ENCODE results near the gene PID1. TPM values are rescaled to one million over a fixed set of nuclear protein-coding genes. Genes with fewer than 3 reads are reported as not detected.

Gene PID1
- polyA plus RNA-seq, 4 donors = 4.8 to 8.9 (median 7.3) TPM

DNA sequence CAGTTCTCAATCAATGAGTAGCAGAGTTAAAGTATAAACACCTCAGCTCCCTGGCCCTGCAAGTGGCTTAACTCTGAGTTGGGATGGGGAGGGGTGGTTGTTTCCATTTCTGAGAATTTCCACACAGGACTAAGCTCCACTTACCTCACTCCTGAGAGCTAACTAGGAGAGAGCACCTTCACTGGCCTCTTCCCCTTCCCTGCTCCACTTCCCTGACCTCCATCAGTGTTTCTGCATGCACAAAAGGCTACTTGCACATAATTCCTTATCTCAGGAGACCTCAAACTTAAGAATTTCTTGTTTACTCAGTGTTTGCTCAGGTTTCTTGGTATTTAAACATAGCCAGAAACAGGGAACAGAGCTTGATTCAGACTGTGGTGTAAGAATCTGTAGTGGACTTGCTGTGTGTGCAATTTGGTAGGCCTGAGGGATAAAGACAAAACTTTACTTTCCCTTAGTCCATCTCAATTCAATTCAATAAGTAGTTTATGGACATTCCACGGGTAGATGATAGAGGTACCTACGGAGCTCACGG, 97.2 kb downstream of the PID1 start:
- DNase-seq (ENCODE audit: low read depth in 4 of 4, low spot score in 2 of 4) = no peak

DNA sequence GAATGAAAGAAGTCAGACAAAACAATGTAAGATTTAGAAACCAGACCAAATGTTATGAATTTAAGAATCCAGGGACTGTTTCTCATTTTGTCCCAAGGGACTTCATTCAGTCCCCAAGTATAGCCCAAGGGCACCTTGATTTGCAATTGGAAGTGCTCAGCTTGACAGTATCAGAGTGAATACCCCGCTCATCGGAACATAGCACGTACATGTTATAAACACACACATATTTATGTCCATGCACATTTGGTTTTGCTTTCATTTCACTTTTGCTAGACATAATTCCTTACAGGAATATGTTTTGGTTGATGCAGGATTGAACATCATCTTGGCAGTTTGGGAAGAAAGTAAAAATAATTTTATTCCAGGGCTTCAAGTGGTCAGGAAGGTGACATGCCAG, 100.2 kb downstream of the PID1 start:
- DNase-seq (ENCODE audit: low read depth in 4 of 4, low spot score in 2 of 4) = no peak

DNA sequence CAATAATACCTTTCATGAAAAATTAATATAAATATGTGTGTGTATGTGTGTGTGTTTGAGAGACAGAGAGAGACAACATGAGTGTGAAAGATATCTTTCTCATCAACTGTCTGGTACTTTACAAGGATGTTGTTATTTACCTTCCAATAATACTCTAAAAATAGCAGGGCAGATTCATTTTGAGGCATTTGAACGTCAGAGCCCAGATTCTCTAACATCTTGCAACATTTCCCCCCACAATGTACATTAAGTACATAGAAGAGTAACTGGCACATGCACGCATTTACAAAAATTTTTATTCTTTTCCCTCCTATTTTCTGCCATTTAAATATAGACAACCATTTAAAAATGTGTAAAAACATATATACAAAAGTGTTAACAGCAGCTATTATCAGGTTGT, 100.9 kb downstream of the PID1 start:
- no peak for DNase-seq (ENCODE audit: low read depth in 4 of 4, low spot score in 2 of 4)

DNA sequence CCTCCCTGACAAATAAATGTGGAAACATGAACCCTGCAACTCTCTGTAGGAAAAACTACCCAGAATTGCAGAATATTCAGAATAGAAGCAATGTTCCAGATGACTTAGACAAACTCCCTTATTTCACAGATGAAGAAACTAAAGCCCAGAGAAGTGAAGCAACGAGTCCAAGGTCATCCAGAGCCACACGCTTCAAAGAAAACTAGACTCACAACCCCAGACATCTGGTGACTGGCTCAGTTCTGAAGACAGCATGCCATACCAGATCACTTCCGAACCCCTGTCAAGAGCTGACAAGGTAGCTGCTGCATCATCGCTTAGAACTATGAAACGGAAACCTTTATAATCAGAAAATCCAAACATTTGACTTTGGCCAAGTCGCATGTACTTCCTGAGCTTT, 101.3 kb downstream of the PID1 start:
- DNase-seq (ENCODE audit: low read depth in 4 of 4, low spot score in 2 of 4) = no peak

DNA sequence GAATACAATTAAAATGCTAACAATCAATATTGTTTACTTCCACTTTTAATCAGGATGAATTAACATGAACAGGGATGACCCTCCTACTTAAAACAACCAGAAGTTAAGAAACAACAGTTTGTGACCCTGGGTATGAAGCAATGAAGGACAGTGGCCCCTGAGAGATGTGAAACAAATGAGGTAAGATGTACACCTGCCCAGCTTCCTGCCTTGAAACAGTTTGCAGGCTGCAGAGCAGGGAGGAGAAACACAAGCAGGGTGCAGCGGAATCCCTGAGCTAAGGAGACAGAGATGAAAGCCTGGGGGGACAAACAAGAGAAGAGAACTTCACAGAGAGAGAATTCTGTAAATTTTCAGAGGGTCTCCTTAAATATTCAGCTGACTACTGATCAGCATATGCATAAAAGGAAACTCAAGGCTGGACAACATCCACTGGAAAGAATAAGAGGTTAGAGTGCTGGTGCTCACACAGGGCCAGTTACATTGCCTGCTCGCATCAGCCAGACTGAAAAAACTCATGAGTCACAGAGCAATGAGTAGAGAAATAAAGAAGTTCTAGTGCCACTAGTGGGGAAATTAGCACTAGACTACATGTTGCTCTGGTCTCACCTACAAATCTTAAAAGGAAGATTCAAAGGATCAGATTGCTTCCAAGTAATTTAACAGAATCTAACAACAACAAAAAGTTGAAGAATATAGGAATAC, 106.4 kb downstream of the PID1 start:
- no peak for DNase-seq (ENCODE audit: low read depth in 4 of 4, low spot score in 2 of 4)

DNA sequence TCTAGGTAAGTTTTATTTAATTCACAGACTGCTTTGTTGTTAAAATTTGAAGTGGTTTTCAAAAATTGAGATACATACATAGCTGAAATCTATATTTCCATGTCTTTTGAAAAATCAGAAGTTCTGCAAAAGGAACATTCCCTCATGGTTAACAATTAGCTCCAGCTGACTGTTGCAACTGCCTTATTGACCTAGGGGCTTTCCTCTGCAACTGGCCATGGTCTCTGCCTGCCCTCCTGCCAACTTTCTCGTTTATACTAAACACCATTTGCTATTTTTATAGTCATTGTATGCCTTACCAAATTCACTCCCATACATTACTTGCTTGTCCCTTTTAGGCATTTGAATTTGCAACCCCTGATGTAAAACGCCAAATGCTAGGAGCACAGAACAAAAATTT, 107.2 kb downstream of the PID1 start:
- no peak for DNase-seq (ENCODE audit: low read depth in 4 of 4, low spot score in 2 of 4)

DNA sequence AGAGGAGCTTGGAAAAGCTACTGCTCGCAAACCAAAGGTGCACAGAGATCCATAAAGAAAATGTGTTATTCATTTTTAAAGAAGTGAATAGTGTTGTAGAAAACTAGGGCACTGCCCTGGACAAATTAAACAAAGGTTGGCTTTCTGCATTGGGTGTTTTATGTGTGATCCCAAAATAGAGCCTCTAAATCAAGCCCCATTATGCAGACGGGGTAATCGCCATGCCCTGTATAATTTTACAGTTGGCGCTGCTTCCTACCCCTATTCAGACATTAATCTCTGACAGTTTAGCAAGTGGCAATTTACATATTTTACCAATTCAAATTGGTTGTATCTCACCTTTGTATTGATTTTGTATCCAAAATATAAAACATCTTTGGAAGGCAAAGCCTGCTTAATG, 109.1 kb downstream of the PID1 start:
- DNase-seq (ENCODE audit: low read depth in 4 of 4, low spot score in 2 of 4) = no peak

DNA sequence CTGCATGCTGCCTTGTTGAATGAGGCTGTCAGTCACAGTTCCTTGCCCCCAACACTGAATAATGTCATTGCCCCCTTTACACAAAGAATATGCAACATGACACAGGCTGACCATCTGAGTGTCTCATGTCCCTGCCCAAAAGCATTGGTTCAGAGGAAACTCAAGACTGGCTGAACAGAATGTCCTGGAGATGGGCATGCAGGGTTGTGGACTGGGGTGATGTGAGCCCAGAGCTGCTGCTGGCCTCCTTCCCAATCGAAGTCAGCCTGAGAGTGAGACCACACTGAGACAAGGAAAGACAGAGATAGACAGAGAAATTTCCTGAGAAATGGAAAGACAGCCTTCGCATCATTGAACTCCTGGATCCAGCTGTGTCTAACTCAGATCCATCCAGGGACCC, 110.1 kb downstream of the PID1 start:
- no peak for DNase-seq (ENCODE audit: low read depth in 4 of 4, low spot score in 2 of 4)

DNA sequence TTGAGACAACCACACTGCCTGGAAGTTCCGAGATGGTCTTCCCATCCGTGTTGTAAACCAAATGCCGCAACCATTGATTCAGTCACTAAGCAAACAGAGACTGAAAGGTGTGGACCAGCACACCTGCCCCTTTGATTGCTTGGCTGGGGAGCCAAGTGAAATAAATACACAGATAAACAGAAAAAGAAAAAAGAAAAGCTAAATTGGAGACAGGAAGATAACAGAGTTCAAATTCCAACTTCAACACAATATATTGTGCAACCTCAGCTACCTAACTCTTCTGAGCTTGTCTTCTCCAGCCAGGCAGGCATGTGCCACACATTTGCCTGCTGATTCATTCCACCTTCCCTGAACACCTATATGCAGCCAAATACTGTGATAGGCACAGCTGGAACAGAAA, 110.9 kb downstream of the PID1 start:
- DNase-seq (ENCODE audit: low read depth in 4 of 4, low spot score in 2 of 4) = no peak

DNA sequence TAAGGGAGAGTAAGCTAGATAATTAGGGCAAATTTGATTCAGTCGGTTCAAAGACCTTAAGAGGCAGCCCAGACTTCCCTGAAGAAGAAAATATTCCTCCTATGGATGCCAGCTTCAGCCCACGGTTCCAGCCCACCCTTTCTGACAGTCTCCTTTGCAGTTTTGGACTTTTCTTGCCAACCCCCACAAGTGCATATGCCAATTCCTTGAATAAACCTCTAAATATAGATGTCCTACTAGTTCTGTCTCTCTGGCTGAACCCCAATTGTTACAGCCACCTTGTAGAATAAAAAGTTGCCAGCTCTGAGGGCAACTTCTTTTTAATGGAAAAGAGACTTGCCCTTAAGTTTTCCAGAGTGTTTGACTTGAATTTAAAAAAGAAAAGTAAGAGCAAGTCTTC, 111.7 kb downstream of the PID1 start:
- DNase-seq (ENCODE audit: low read depth in 4 of 4, low spot score in 2 of 4) = no peak

DNA sequence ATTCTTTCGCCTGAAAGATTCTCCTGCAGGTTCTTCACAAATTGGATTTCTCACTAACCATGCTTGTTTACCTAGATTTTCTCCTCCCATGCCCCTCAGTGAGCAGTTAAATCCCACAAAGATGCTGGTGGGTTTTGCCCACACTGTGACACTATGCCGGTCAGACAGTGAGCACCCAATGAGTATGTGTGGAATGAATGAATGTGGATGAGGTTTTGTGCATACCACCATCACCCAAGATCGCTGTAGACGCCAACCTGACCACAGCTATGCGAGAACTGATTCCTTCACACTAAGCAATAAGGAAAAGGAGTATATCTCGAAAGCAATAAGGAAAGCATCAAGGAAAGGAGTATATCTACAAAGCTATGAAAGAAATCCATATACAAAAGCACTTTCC, 116.7 kb downstream of the PID1 start:
- no peak for DNase-seq (ENCODE audit: low read depth in 4 of 4, low spot score in 2 of 4)

DNA sequence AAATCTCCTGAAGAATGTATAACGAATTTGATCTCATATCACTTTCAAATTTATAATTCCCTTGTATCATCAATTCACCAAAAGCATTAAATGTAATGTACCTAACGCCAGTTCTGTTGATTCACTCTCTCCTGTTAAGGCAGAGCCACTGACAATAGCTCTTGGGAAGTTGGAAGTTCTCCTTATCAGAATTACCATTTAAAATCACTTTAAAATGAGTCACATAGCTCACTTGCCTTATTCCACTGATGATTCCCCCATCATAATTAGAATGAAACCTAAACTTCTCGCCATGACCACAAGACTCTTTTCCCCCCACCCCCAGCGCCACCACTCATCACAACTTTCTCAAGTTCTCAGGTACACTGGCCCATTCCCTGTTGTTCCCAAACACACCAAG, 117.1 kb downstream of the PID1 start:
- DNase-seq (ENCODE audit: low read depth in 4 of 4, low spot score in 2 of 4) = no peak

DNA sequence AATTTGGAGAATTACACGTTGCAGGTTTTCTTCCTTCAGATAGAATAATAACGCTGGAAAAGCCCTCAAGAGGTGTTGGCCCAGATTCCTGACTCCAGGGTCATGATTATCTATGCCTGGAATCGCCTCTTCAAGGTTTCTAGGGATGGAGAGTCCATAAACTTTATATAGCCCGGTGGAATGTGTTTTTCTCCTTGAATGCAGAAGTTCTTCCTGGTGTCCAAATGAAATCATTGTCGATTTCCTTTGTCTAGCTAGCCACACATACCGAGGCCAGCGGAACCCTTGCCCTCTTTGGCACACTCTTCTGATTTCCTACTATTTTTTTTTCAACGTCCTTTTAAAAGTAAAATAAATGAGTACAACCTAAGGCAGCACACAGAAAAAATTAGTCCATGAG, 117.8 kb downstream of the PID1 start:
- no peak for DNase-seq (ENCODE audit: low read depth in 4 of 4, low spot score in 2 of 4)

DNA sequence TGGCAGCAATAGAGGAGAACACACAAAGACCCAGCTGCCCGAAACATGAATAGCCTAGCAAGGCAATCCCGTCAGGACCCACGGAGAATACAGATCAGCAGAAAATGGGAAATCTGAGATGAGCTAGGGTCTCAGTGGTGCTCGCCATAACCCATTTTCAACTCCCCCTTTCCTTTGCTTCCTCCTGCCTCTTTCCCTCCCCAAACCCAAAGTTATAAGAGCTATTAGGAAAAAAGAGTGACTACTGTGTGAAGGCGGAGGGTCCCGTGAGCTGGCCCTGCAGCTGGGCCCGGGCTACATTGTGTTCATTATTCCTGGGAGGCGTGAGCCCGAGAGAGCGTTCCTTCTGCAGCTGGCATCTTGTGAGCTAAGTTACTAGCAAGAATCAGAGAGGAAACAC, 118.4 kb downstream of the PID1 start:
- DNase-seq (ENCODE audit: low read depth in 4 of 4, low spot score in 2 of 4) = no peak

DNA sequence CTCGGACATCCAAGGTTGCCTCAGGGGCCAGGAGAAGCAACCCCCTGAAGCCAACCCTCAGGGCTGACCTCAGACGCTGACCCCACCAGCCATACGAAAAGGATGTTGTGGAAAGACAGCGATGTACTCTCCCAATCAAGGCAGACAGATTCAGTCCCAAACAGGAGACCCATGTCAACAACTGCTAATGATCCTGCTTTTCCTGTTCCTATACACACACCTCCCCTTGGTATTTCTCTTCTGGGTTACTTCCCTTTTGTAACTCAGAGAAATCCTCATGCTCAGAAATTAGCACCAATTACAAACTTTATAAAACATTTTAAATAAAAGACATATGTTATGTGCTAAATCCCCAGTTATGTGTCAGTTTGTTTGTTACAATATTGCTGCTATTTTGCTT, 120.8 kb downstream of the PID1 start:
- no peak for DNase-seq (ENCODE audit: low read depth in 4 of 4, low spot score in 2 of 4)

DNA sequence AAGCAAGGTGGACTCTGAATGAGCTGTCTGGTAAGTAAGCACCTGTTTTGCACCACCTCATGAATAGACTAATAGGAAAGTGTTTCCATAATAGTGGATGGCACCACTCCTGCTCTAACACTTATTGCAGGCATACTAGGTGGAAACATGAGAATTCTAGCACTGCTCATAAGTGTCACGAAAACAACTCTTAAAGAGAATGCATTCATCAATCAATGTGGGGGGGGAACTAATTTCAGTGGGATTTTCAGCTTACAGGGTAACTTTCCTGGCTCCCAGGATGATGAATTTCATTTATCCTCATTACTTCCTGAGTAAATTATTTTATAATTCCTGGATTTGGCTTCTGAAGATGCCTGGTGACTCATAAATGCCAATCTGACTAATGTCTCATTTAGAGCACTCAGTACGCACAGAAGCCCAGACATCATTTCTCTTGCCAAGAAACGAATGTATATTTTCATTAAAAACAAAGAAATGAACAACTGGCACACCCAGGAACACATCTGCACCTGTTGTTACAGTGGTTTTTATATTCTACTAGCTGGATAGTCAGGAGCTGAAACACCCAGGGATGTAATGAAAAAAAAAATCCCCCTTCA, 129.6 kb downstream of the PID1 start:
- no peak for DNase-seq (ENCODE audit: low read depth in 4 of 4, low spot score in 2 of 4)

DNA sequence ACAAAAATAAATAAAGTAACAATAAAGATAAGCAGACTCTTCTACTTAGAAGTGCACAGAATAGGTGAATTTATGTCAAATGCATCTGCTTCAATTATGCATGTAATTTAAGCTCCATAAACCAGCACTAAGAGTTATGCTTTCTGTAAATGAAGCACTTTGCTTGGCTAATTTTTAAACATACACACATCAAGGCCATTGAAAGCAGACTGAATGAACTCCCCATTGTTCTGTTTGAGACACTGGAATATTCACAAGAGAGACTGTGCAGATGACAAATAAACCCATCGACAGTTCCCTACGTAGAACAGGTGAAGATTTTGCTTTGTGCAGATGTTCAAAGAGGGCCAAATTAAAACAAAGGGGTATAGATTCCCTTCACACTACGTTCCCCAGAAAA, 133.4 kb downstream of the PID1 start:
- DNase-seq (ENCODE audit: low read depth in 4 of 4, low spot score in 2 of 4) = no peak

DNA sequence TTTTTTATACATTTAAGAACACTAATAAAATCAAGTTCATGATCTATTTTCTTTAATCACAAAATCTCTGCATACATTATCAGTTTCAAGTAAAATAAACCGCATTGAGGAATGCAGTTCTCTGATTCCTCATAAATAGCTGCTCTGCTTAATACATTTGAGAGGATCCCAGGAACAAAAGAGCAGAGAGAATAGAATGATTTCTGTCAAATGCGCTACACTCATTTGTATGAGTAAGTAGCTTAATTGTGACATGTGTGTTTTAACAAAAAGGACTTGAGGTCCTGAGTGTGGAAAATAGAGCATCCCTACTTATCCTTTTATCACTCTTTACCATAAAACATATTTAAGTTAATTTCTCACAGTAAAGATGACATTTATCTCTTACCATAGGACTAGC, 134.0 kb downstream of the PID1 start:
- DNase-seq (ENCODE audit: low read depth in 4 of 4, low spot score in 2 of 4) = no peak

DNA sequence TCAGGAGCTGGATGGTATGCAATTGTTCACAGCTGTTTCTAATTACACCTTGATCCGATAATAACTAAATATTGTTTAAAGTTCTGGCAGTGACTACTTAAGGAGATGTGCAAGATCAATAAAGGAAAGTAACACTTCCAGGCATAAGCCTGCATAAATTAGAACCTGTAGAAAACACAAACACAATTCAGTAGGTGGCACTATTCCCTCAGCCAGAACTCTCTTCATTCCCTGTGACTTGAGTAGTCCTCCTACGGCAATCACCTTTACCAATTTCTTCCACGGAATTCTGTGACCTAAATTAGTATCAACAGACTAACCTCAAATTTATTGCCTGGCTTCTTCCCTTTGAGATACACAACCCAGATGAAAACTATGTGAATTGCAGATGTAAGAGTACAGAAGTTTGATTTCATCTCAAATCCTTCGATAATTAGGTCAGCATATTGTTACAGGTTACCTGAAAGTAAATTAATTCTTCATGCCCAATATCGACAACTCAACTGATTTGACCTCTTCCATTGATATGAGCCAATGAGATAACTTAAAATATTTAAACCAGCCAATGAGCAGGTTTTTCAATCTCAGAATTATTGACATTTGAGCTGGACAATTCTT, 137.8 kb downstream of the PID1 start:
- peak in 2 of 4 donors; percentile 6 to 21 for DNase-seq (ENCODE audit: low read depth in 4 of 4, low spot score in 2 of 4)

DNA sequence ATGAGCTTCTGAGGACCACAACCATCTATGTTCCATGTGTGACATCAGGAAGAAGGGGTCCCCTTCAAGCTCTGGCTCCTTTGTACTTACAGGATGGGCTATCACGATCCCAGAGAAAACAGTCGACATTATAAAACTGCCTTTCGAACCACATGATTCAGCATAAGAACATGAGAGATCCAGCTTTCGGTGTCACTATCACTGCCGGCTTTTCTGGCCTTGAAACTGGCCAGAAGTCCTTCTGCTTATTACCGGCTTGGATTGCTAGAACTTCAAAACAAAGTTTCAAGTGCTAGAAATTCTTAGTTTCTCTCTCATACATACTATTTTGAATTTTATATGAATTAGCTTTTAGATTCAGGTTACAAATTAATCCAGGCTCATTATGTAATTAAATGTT, 138.9 kb downstream of the PID1 start:
- DNase-seq (ENCODE audit: low read depth in 4 of 4, low spot score in 2 of 4) = no peak

DNA sequence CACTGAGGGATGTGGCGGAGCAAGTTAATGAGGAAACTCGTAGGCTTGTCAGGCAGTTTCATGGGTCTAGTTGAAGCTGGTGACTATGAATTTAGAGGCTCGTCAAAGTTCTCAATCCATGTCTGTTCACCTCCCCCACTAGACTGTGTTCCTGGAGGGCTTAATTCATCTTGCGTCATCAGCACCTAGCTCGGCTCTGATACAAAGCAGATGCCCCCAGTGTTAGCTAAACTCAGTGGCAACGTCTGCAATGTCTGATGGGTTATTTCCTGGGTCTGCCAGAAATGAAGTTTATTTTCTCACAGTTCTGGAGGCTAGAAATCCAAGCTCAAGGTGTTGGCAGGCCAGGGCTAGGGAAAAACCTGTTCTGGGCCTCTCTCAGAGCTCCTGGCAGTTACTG, 140.6 kb downstream of the PID1 start:
- DNase-seq (ENCODE audit: low read depth in 4 of 4, low spot score in 2 of 4) = no peak

DNA sequence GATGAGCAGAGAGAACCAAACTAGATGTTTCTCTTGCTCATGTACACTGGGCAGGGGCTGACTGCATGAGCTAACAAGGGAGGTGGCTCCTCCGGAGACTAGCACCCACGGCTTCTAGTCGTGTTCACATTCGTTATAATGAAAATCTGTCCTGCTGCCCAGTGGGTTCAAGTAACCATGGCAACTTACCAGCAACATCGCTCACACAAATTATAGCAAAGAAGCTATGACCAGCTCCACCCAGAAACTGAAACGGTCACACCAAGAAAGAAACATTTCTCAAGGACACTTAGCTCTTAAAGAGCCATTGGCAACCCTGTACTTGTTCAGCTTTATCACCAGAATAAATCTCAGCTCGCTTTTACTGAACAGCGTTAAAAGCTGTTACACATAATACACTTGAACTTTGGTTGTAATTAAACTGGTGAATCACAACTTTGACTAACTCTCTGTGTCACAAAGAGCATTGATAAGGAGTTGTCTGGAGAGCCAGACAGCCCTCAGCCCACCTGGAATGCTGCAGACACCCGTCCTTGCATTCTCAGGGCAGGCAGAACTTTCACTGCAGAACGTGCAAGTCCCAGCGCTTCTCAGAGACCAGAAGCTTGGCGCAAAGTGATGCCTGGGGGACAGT, 141.2 kb downstream of the PID1 start:
- no peak for DNase-seq (ENCODE audit: low read depth in 4 of 4, low spot score in 2 of 4)
